GM19035 (cell line): Measurements from ENCODE around the gene SLC1A4.
"Not testable (repeated sequence)": the region's sequence is repeated elsewhere in the genome, so short reads cannot be mapped to it uniquely, and the experiment has no call there.

Experiments used
- ATAC-seq: cut with Tn5 transposase; IDR thresholded peaks from one replicate; pipeline ENCODE4 v1.9.1; 2021; ENCODE audit not compliant: unreplicated experiment

Gene SLC1A4

GRCh38 chr2:65024149-65024829 lies 35.1 kb downstream of the SLC1A4 start:
- ATAC-seq: no peak

- ATAC-seq: no peak
These were observed 36.4 kb downstream of the SLC1A4 start for GRCh38 chr2:65025453-65026123.

- ATAC-seq: no peak
These were observed 37.0 kb downstream of the SLC1A4 start for GRCh38 chr2:65026154-65026553.

- no peak for ATAC-seq
These were observed 37.7 kb downstream of the SLC1A4 start for GRCh38 chr2:65026704-65027464.

- no peak for ATAC-seq
These were observed 38.5 kb downstream of the SLC1A4 start for GRCh38 chr2:65027616-65028244.

- ATAC-seq: peak; percentile 6
These were observed 41.5 kb downstream of the SLC1A4 start for GRCh38 chr2:65030476-65031332.

- ATAC-seq: peak; percentile 40
These were observed 42.3 kb downstream of the SLC1A4 start for GRCh38 chr2:65031341-65032018.

- ATAC-seq: no peak
These were observed 43.1 kb downstream of the SLC1A4 start for GRCh38 chr2:65032019-65032975.

GRCh38 chr2:65033178-65033577 lies 44.0 kb downstream of the SLC1A4 start:
- no peak for ATAC-seq

- not testable (repeated sequence) for ATAC-seq
These were observed 44.5 kb downstream of the SLC1A4 start for GRCh38 chr2:65033667-65034066.

GRCh38 chr2:65035351-65035943 lies 46.2 kb downstream of the SLC1A4 start:
- no peak for ATAC-seq

- no peak for ATAC-seq
These were observed 48.0 kb downstream of the SLC1A4 start for GRCh38 chr2:65037178-65037577.

- ATAC-seq: no peak
These were observed 50.4 kb downstream of the SLC1A4 start for GRCh38 chr2:65039640-65040039.

GRCh38 chr2:65040400-65041261 lies 51.4 kb downstream of the SLC1A4 start:
- ATAC-seq: peak; percentile 93

GRCh38 chr2:65043001-65043400 lies 53.8 kb downstream of the SLC1A4 start:
- ATAC-seq: no peak

GRCh38 chr2:65044097-65044735 lies 55.0 kb downstream of the SLC1A4 start:
- ATAC-seq: no peak

- ATAC-seq: no peak
These were observed 56.5 kb downstream of the SLC1A4 start for GRCh38 chr2:65045651-65046050.
